CD4-positive, alpha-beta T cell (primary cell): ENCODE results near the gene DNM1. TPM values are rescaled to one million over a fixed set of nuclear protein-coding genes. Genes with fewer than 3 reads are reported as not detected.

Experiments
- ATAC-seq: fragments of 200-7000 bp; cut with Tn5 transposase; one replicate; pipeline ENCODE4 v1.10.0; 2022; ENCODE audit warnings: mild to moderate bottlenecking; ENCODE audit not compliant: poor library complexity
- CTCF ChIA-PET: fragments of 350-600 bp; sonication (Branson Sonifier 250); formaldehyde crosslinking; loops from one replicate; lab custom pipeline; 2021; ENCODE audit warnings: antibody characterized with exemption, inconsistent platforms; lab: Charles Lee
- POLR2A ChIA-PET: fragments of 350-600 bp; sonication (Branson Sonifier 250); formaldehyde crosslinking; loops from one replicate; lab custom pipeline; 2021; ENCODE audit warnings: antibody characterized with exemption, inconsistent platforms; lab: Charles Lee
- DNase-seq, 14 experiments: peaks; one replicate each; pipeline ENCODE4 v3.0.0-alpha.2; 2013 to 2020; ENCODE audit warnings: mixed read lengths in 2 of 14
- H3K27ac ChIP-seq, 2 donors: one replicate each; pipeline versions ENCODE4 v1.5.1 to v1.7.0; 2013; ENCODE audit warnings: low read length in 2 of 2, low read depth in 1 of 2, mild to moderate bottlenecking in 1 of 2
- H3K27me3 ChIP-seq, 2 experiments: 1 replicate in 1 of 2; 2 replicates in 1 of 2; pipeline versions ENCODE4 v1.6.1 to v1.7.0; 2013; ENCODE audit warnings: low read length in 2 of 2, control low read depth in 1 of 2, mild to moderate bottlenecking in 1 of 2, moderate library complexity in 1 of 2; ENCODE audit not compliant: insufficient read depth in 2 of 2, control insufficient read depth in 1 of 2
- H3K36me3 ChIP-seq: one replicate; pipeline ENCODE4 v1.6.1; 2013; ENCODE audit warnings: low read length, control low read depth; ENCODE audit not compliant: insufficient read depth
- H3K4me1 ChIP-seq: one replicate; pipeline ENCODE4 v1.6.1; 2013; ENCODE audit warnings: low read length, control low read depth; ENCODE audit not compliant: insufficient read depth
- H3K4me3 ChIP-seq: one replicate; pipeline ENCODE4 v1.5.1; 2013; ENCODE audit warnings: mild to moderate bottlenecking, low read length, moderate library complexity
- H3K9me3 ChIP-seq, 2 experiments: 1 replicate in 1 of 2; 2 replicates in 1 of 2; pipeline versions ENCODE4 v1.6.1 to v1.7.0; 2013; ENCODE audit warnings: low read length in 2 of 2, mild to moderate bottlenecking in 2 of 2, control low read depth in 1 of 2, moderate library complexity in 1 of 2; ENCODE audit not compliant: control insufficient read depth in 1 of 2, insufficient read depth in 1 of 2
- H3K27ac Mint-ChIP-seq: one replicate; pipeline ENCODE4 v1.8.0; 2020; ENCODE audit warnings: mixed read lengths
- H3K27me3 Mint-ChIP-seq: one replicate; pipeline ENCODE4 v1.8.0; 2021; ENCODE audit warnings: mixed read lengths
- H3K36me3 Mint-ChIP-seq: one replicate; pipeline ENCODE4 v1.8.0; 2021; ENCODE audit warnings: low read depth, mixed read lengths
- H3K4me1 Mint-ChIP-seq: one replicate; pipeline ENCODE4 v1.8.0; 2021; ENCODE audit warnings: low read depth, mixed read lengths
- H3K4me3 Mint-ChIP-seq: one replicate; pipeline ENCODE4 v1.8.0; 2020; ENCODE audit warnings: mild to moderate bottlenecking, mixed read lengths
- H3K9me3 Mint-ChIP-seq: one replicate; pipeline ENCODE4 v1.8.0; 2020; ENCODE audit warnings: mixed read lengths
- intact Hi-C, 2 experiments: fragments of 100-400 bp; cut with DNase I in 1 of 2; cut with micrococcal nuclease in 1 of 2; formaldehyde crosslinking; loops; one replicate each; pipeline versions ENCODE4 v1.15.1 to v1.9.0; 2023 to 2025; cut with DNase I, micrococcal nuclease
- total RNA-seq, 174 experiments: library from RNA in 2 of 174; stranded (reverse) in 2 of 174; gene quantifications; one replicate each; pipeline ENCODE4 v1.2.3 and lab custom pipeline; 2021 to 2026
- TF ChIP-seq, protein P1 (sequence below): fragments of 200-600 bp; IDR thresholded peaks from one replicate; pipeline ENCODE4 v1.8.0; 2022; ENCODE audit warnings: antibody characterized with exemption, mild to moderate bottlenecking

Gene DNM1
- total RNA-seq, 2 experiments from 2014 or later = 1.8 to 2.5 TPM

DNA sequence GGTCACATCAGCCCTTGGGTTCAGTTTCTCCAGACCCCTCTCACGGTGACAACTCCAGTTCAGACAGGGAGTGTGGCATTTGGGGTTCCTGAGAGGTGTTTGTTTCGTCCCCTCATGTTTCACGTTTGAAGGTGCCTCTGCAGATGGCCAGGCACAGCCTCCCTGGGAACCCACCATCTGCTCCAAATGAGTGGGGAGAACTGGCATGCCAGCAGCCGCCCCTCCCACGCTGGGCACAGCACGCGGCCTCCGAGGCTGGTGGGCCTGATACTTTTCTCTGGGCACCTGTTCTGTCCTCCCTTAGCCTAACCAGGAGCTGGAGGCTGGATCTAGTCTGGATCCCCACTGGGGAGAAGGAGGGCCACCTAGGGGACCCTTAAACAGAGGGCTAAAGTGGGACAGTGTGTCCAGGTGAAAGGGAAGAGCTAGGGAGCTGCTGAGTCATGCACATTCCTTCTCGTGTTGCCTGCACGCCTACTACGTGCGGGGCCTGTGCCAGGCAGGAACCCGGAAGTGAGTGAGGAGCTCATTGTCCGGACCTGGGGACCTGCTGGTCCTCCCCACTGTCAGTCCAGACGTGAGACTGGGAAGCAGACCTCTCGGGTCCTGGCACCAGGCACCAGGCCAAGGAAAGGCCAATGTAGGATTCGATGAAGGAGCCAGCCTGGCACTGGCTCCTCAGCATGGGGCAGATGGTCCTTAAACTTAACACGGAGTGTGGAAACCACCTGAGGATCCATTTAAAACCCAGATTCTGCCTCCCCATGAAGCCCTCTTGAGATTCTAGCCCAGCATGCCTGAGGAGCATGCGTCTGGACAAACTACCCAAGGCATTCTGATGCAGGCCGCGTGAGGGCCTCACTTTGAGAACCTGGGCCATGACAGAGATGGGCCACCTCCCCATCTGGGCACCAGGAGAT is 11.7 kb downstream of the DNM1 start:
- no peaks in the 10 kb centered on the region for H3K9me3 Mint-ChIP-seq
- no peaks in the 10 kb centered on the region for H3K27me3 ChIP-seq
- no peak overlapping the region for H3K4me3 ChIP-seq
- no peaks in the 10 kb centered on the region for H3K36me3 Mint-ChIP-seq
- H3K9me3 ChIP-seq = no peaks in the 10 kb centered on the region
- TF ChIP-seq, protein P1, sequence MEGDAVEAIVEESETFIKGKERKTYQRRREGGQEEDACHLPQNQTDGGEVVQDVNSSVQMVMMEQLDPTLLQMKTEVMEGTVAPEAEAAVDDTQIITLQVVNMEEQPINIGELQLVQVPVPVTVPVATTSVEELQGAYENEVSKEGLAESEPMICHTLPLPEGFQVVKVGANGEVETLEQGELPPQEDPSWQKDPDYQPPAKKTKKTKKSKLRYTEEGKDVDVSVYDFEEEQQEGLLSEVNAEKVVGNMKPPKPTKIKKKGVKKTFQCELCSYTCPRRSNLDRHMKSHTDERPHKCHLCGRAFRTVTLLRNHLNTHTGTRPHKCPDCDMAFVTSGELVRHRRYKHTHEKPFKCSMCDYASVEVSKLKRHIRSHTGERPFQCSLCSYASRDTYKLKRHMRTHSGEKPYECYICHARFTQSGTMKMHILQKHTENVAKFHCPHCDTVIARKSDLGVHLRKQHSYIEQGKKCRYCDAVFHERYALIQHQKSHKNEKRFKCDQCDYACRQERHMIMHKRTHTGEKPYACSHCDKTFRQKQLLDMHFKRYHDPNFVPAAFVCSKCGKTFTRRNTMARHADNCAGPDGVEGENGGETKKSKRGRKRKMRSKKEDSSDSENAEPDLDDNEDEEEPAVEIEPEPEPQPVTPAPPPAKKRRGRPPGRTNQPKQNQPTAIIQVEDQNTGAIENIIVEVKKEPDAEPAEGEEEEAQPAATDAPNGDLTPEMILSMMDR = no peak
- no peak overlapping the region for H3K27ac Mint-ChIP-seq
- POLR2A ChIA-PET = no interaction called here
- ATAC-seq (no peak), DNase-seq (peak in 1 of 14 experiments; percentile 12)
- peaks cover 10% of the 10 kb centered on the region for H3K27me3 Mint-ChIP-seq
- CTCF ChIA-PET = no interaction called here
- no peaks in the 10 kb centered on the region for H3K36me3 ChIP-seq
- H3K27ac ChIP-seq = no peak overlapping the region
- peaks cover 12% of the 10 kb centered on the region for H3K4me1 Mint-ChIP-seq
- H3K4me1 ChIP-seq = peaks cover 16% of the 10 kb centered on the region
- no peak overlapping the region for H3K4me3 Mint-ChIP-seq
- intact Hi-C loops = no loop called here

DNA sequence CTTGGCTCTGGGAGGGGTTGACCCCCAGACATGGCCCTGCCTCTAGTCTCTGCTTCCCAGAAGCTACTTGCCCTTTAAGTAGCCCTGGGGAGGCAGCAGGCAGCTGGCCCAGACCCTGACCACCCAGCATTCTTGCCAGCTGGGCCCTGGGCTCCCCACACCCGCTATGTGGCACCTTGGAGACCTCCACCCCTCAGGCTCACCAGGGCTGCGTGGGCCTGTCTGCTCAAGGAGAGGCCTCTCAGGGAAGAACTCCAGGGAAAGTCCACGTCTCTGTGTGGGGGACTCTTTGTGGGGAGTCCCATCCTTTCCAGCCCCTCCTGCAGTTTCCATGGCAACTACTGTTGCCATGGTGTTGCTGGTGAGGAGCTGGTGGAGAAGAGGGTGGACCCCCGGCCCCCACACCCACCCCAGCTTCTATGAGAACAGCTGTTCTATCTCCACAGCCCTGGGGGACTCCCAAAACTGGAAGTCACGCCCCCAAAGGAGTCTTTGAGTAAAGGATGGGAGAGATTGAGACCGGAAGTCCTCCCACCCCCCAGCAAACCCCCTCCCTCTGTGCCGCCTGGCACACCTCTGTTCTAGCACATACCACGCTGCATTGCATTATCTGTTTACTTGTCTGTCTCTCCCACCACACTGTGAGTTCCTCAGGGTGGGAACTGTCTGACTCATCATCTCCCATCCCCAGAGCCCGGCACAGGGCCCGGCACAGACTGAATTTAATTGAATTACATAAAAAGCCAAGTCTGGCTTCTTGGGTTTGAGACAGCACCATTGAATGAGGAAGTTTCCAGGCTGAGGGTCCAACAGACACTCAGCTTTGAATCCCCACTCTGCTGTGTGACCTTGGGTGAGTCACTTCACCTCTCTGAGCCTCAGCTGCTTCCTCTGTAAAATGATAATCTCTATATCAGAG is 12.6 kb downstream of the DNM1 start:
- DNase-seq (peak in 1 of 14 experiments; percentile 14), ATAC-seq (no peak)
- no peak overlapping the region for H3K27ac Mint-ChIP-seq
- peaks cover 9% of the 10 kb centered on the region for H3K27me3 Mint-ChIP-seq
- H3K9me3 Mint-ChIP-seq = no peaks in the 10 kb centered on the region
- no peaks in the 10 kb centered on the region for H3K27me3 ChIP-seq
- ChIA-PET CTCF (no interaction called here), POLR2A (no interaction called here)
- H3K9me3 ChIP-seq = no peaks in the 10 kb centered on the region
- no peak overlapping the region for H3K4me3 ChIP-seq
- intact Hi-C loops = no loop called here
- H3K4me1 Mint-ChIP-seq = peaks cover 12% of the 10 kb centered on the region
- H3K4me1 ChIP-seq = peaks cover 16% of the 10 kb centered on the region
- H3K4me3 Mint-ChIP-seq = no peak overlapping the region
- no peaks in the 10 kb centered on the region for H3K36me3 ChIP-seq
- no peak overlapping the region for H3K27ac ChIP-seq
- TF ChIP-seq, protein P1 = no peak
- H3K36me3 Mint-ChIP-seq = no peaks in the 10 kb centered on the region

GRCh38 chr9:128216781-128217553 is 13.8 kb downstream of the DNM1 start:
- TF ChIP-seq, protein P1 = no peak
- no peak for ATAC-seq
- ChIA-PET POLR2A (no interaction called here), CTCF (no interaction called here)
- Mint-ChIP-seq H3K9me3 (no peaks in the 10 kb centered on the region), H3K27me3 (peaks cover 4% of the 10 kb centered on the region), H3K4me3 (no peak overlapping the region), H3K36me3 (no peaks in the 10 kb centered on the region), H3K27ac (no peak overlapping the region), H3K4me1 (peaks cover 12% of the 10 kb centered on the region)
- Histone ChIP-seq H3K36me3 (no peaks in the 10 kb centered on the region), H3K27me3 (no peaks in the 10 kb centered on the region), H3K27ac (no peak overlapping the region), H3K4me1 (peaks cover 16% of the 10 kb centered on the region), H3K9me3 (no peaks in the 10 kb centered on the region), H3K4me3 (no peak overlapping the region)
- DNase-seq = peak in 1 of 14 experiments; percentile 15
- intact Hi-C loops = no loop called here
